ENCODE data around the gene LAYN.

DNA sequence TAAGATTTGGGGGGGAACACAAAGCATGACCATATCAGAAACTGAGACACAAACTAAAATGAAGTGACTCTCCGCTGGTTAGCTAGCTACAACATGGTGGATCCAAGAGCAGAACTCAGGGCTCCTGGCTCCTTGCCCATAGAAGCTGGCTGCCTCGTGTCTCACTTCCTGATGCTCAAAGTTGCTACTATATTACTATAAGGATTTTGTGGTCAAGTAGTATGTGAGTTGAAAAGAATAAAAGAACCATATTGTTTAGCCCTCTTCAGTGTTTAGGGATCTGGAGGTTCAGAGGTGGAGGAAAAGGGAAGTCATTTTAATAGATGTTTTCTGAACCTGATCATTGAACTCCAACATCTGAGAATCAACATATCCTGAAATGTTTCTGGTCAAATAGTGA lies 44.9 kb downstream of the LAYN start:
- no peak for TF ChIP-seq CTCF (IDR thresholded peaks at IDR 0.05; ENCODE audit: extremely low read depth in 1 of 2, insufficient read depth in 1 of 2, low read depth in 1 of 2, low read length in 2 of 2)
- no peak for TF ChIP-seq MYC (IDR thresholded peaks at IDR 0.05; ENCODE audit: low read depth, low read length)
- TF ChIP-seq POLR2A (IDR thresholded peaks at IDR 0.05; ENCODE audit: low read depth, low read length) = no peak
- no peak for TF ChIP-seq GATA2 (IDR thresholded peaks at IDR 0.05; ENCODE audit: insufficient read depth, insufficient read length, low read depth, low read length)
- no peak for TF ChIP-seq EZH2 (IDR thresholded peaks at IDR 0.05; ENCODE audit: borderline replicate concordance, low read depth, low read length, severe bottlenecking)
